Dendritic cell treated with granulocyte-macrophage colony-stimulating factor and Interleukin-4, amounts not matched to agents 40 ng/mL and 50 ng/mL, for 4 days (primary cell): ENCODE measurements around the gene APH1A.
"Not testable (repeated sequence)": the region's sequence is repeated elsewhere in the genome, so short reads cannot be mapped to it uniquely, and the experiment has no call there.

Source experiments
- H3K27ac Mint-ChIP-seq: one replicate; pipeline ENCODE4 v1.8.0; 2022; ENCODE audit warnings: mild to moderate bottlenecking, mixed read lengths
- H3K27me3 Mint-ChIP-seq: one replicate; pipeline ENCODE4 v1.8.0; 2022; ENCODE audit warnings: mild to moderate bottlenecking, mixed read lengths
- H3K36me3 Mint-ChIP-seq: one replicate; pipeline ENCODE4 v1.8.0; 2022; ENCODE audit warnings: low read depth, mixed read lengths
- H3K4me1 Mint-ChIP-seq: one replicate; pipeline ENCODE4 v1.8.0; 2022; ENCODE audit warnings: low read depth, mixed read lengths
- H3K4me3 Mint-ChIP-seq: one replicate; pipeline ENCODE4 v1.8.0; 2022; ENCODE audit warnings: mild to moderate bottlenecking, moderate library complexity, mixed read lengths
- H3K9me3 Mint-ChIP-seq: one replicate; pipeline ENCODE4 v1.8.0; 2022; ENCODE audit warnings: mixed read lengths
- intact Hi-C: fragments of 100-400 bp; cut with micrococcal nuclease; formaldehyde crosslinking; loops from one replicate; pipeline ENCODE4 v1.15.0; 2022

The APH1A gene

DNA sequence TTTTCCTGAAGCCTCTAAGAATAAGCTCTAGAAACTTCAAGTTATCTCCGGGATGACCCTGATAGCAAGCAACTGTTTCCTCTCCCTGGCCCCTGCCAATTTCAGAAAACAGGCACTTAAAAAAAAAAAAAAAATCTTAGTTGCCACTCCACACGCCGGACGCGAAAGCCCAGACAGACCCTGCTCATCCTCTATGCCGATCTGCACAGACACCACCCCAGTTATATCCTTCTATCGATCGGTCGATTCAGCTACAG, 34.6 kb downstream of the APH1A start:
- Mint-ChIP-seq H3K27me3 (no peaks in the 10 kb centered on the region), H3K36me3 (peaks cover 29% of the 10 kb centered on the region), H3K27ac (no peak overlapping the region), H3K4me3 (no peak overlapping the region), H3K4me1 (peaks cover 17% of the 10 kb centered on the region), H3K9me3 (no peaks in the 10 kb centered on the region)
- intact Hi-C loops: loop anchor here (10.0 kb wide), 1 partner anchor 69 kb away; no protein-coding TSS in a partner anchor

- intact Hi-C loops: loop anchor here (10.0 kb wide), 1 partner anchor 69 kb away; no protein-coding TSS in a partner anchor
- Mint-ChIP-seq H3K36me3 (peaks cover 35% of the 10 kb centered on the region), H3K27me3 (no peaks in the 10 kb centered on the region), H3K4me1 (peaks cover 17% of the 10 kb centered on the region), H3K4me3 (no peak overlapping the region), H3K27ac (no peak overlapping the region), H3K9me3 (no peaks in the 10 kb centered on the region)
These were observed 35.2 kb downstream of the APH1A start for GRCh38 chr1:150233359-150234308.

DNA sequence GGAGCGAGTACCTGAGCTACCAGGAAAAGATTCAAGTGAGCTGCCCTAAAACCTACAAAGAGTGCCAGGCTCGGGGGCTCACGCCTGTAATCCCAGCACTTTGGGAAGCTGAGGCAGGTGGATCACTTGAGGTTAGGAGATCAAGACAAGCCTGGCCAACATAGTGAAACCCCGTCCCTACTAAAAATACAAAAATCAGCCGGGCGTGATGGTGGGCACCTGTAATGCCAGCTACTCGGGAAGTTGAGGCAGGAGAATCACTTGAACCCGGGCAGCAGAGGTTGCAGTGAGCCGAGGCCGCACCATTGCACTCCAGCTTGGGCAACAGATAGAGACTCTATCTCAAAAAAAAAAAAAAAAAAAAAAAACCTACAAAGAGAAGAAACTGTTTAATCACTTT, 35.9 kb downstream of the APH1A start:
- peaks cover 17% of the 10 kb centered on the region for H3K4me1 Mint-ChIP-seq
- not testable (repeated sequence) for H3K4me3 Mint-ChIP-seq, H3K27ac Mint-ChIP-seq, H3K9me3 Mint-ChIP-seq, H3K27me3 Mint-ChIP-seq
- intact Hi-C loops: loop anchor here (10.0 kb wide), 1 partner anchor 68 kb away; no protein-coding TSS in a partner anchor
- peaks cover 42% of the 10 kb centered on the region for H3K36me3 Mint-ChIP-seq

DNA sequence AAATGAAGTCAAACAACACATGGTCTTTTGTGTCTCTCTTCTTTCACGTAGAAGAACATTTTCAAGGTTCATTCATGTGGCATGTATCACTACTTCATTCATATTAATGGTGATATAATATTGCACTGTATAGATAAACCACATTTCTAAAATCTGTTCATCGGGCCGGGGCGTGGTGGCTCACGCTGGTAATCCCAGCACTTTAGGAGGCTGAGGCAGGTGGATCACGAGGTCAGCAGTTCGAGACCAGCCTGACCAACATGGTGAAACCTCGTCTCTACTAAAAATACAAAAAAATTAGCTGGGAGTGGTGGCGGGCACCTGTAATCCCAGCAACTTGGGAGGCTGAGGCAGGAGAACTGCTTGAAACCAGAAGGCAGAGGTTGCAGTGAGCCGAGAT, 40.6 kb downstream of the APH1A start:
- Mint-ChIP-seq H3K36me3 (peaks cover 73% of the 10 kb centered on the region), H3K4me1 (peaks cover 21% of the 10 kb centered on the region)
- not testable (repeated sequence) for H3K9me3 Mint-ChIP-seq, H3K27ac Mint-ChIP-seq, H3K4me3 Mint-ChIP-seq, H3K27me3 Mint-ChIP-seq
- intact Hi-C loops: loop anchor here (10.0 kb wide), 1 partner anchor 153 kb away; no protein-coding TSS in a partner anchor

DNA sequence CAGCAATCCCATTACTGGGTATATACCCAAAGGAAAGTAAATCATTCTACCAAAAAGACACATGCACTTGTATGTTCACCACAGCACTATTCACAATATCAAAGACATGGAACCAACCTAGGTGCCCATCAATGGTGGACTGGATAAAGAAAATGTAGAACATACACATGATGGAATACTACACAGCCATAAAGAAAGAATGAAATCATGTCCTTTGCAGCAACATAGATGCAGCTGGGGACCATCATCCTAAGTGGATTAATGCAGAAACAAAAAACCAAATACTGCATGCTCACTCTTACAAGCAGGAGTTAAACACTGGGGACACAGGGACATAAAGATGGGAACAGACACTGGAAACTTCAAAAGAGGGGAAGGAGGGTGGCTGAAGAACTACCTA, 41.6 kb downstream of the APH1A start:
- no peak overlapping the region for H3K4me3 Mint-ChIP-seq
- H3K27ac Mint-ChIP-seq: no peak overlapping the region
- no peaks in the 10 kb centered on the region for H3K27me3 Mint-ChIP-seq
- H3K4me1 Mint-ChIP-seq: peaks cover 16% of the 10 kb centered on the region
- peaks cover 78% of the 10 kb centered on the region for H3K36me3 Mint-ChIP-seq
- intact Hi-C loops: loop anchor here (10.0 kb wide), 1 partner anchor 152 kb away; no protein-coding TSS in a partner anchor
- no peaks in the 10 kb centered on the region for H3K9me3 Mint-ChIP-seq

- Mint-ChIP-seq H3K36me3 (peaks cover 78% of the 10 kb centered on the region), H3K4me1 (peaks cover 16% of the 10 kb centered on the region), H3K27ac (no peak overlapping the region), H3K4me3 (no peak overlapping the region), H3K9me3 (no peaks in the 10 kb centered on the region), H3K27me3 (no peaks in the 10 kb centered on the region)
- intact Hi-C loops: loop anchor here (10.0 kb wide), 1 partner anchor 152 kb away; no protein-coding TSS in a partner anchor
These were observed 42.3 kb downstream of the APH1A start for GRCh38 chr1:150226486-150226885.

DNA sequence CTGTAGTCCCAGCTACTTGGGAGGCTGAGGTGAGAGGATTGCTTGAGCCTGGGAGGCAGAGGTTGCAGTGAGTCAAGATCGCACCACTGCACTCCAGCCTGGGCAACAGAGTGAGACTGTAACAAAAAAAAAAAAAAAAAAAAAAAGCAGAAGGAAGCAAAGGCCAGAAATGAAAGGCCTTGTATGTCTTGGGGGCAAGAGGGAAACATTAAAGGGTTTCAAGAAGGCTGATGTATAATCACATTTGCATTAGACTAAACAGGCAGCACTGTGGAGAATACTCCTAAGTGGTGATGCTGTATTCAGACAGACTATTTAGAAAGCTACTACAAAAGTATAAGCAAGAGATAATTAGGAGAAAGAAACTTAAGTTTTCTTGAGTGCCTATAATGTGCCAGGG, 43.3 kb downstream of the APH1A start:
- no peaks in the 10 kb centered on the region for H3K9me3 Mint-ChIP-seq
- H3K4me1 Mint-ChIP-seq: peaks cover 16% of the 10 kb centered on the region
- no peak overlapping the region for H3K27ac Mint-ChIP-seq
- intact Hi-C loops: loop anchor here (10.0 kb wide), 1 partner anchor 151 kb away; no protein-coding TSS in a partner anchor
- no peaks in the 10 kb centered on the region for H3K27me3 Mint-ChIP-seq
- H3K36me3 Mint-ChIP-seq: peaks cover 81% of the 10 kb centered on the region
- H3K4me3 Mint-ChIP-seq: no peak overlapping the region

- intact Hi-C loops: loop anchor here (10.0 kb wide), 1 partner anchor 150 kb away; no protein-coding TSS in a partner anchor
- no peaks in the 10 kb centered on the region for H3K27me3 Mint-ChIP-seq
- peaks cover 16% of the 10 kb centered on the region for H3K4me1 Mint-ChIP-seq
- no peaks in the 10 kb centered on the region for H3K9me3 Mint-ChIP-seq
- peaks cover 80% of the 10 kb centered on the region for H3K36me3 Mint-ChIP-seq
- H3K27ac Mint-ChIP-seq: no peak overlapping the region
- no peak overlapping the region for H3K4me3 Mint-ChIP-seq
These were observed 43.8 kb downstream of the APH1A start for GRCh38 chr1:150224983-150225382.

DNA sequence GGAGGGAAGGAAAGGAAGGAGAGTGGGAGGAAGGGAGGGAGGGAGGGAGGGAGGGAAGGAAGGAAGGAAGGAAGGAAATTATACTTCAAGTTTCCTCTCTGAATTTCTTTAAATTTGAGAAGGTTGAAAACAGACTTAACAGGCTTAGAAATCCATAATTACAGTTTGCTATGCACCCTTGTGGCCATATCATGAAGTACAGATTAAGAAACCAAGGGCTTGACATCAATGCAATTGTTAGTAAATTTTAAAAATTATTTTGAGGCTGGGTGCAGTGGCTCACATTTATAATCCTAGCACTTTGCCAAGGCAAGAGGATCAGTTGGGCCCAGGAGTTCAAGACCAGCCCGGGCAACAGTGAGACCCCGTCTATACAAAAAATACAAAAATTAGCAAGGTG, 47.3 kb downstream of the APH1A start:
- Mint-ChIP-seq H3K27ac (no peak overlapping the region), H3K27me3 (no peaks in the 10 kb centered on the region), H3K4me1 (peaks cover 16% of the 10 kb centered on the region), H3K36me3 (peaks cover 49% of the 10 kb centered on the region), H3K4me3 (no peak overlapping the region), H3K9me3 (no peaks in the 10 kb centered on the region)
- intact Hi-C loops: loop anchor here (10.0 kb wide), 1 partner anchor 147 kb away; no protein-coding TSS in a partner anchor

DNA sequence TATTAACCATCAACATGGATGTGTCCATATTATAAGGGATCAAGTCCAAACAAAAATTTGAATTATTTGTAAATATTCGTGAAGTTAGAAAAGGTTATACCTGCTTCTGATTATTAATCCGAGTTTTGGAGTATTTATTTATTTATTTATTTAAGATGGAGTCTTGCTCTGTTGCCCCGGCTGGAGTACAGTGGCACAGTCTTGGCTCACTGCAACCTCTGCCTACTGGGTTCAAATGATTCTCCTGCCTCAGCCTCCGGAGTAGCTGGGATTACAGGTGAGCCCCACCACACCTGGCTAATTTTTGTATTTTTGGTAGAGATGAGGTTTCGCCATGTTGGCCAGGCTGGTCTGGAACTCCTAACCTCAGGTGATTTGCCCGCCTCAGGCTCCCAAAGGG, 53.0 kb downstream of the APH1A start:
- H3K27ac Mint-ChIP-seq, H3K27me3 Mint-ChIP-seq, H3K4me1 Mint-ChIP-seq, H3K4me3 Mint-ChIP-seq, H3K9me3 Mint-ChIP-seq, intact Hi-C loops: not testable (repeated sequence)
- H3K36me3 Mint-ChIP-seq: peaks cover 11% of the 10 kb centered on the region
